SK-N-MC (cell line): ENCODE measurements around the gene NHERF2.

Experiments
- EZH2 ChIP-seq: fragments of 200-600 bp; sonication (generic); IDR thresholded peaks from one replicate; pipeline ENCODE4 v1.6.1; 2017; ENCODE audit warnings: antibody characterized with exemption
- POLR2AphosphoS5 ChIP-seq: IDR thresholded peaks from 2 replicates; pipeline ENCODE4 v1.6.1; 2012; ENCODE audit warnings: mild to moderate bottlenecking, low read depth, low read length, borderline replicate concordance

GRCh38 chr16:2001035-2001434 is 25.7 kb upstream of the NHERF2 start:
- TF ChIP-seq EZH2, result no peak
- TF ChIP-seq POLR2AphosphoS5, result no peak
